GM19455 (cell line): ENCODE results near the gene DPCD.

Experiments
- ATAC-seq: cut with Tn5 transposase; IDR thresholded peaks from one replicate; pipeline ENCODE4 v1.9.1; 2021; ENCODE audit not compliant: unreplicated experiment

Gene DPCD

GRCh38 chr10:101653536-101653935 lies 65.4 kb downstream of the DPCD start:
- ATAC-seq = no peak

DNA sequence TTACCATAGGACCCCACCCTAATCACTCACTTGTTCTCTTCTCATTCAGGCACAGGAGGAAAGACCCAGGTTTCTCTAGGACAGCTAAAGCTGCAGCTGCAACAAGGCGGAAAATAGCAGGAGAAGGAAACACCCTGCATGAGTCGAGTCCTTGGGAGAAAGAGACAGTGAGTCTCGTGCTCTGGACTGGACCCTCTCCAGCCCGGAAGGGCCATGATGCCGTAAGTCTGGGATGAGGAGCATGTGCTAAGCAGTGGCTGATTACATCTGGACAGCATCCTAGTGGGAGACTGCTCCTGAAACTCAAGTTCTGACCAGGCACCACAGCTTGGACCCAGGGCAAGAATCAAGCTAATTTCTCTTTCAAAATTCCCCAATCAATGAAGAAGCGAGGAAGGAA lies 67.4 kb downstream of the DPCD start:
- ATAC-seq = no peak

- ATAC-seq = no peak
Measured at GRCh38 chr10:101656890-101657289, 68.8 kb downstream of the DPCD start.

GRCh38 chr10:101658975-101659374 lies 70.9 kb downstream of the DPCD start:
- no peak for ATAC-seq
